Stimulated activated CD8-positive, alpha-beta memory T cell treated with anti-CD3 and anti-CD28 coated beads, Interleukin-12 subunit alpha, Interleukin-12 subunit beta, amount 100 ng/mL, for 4 hours (primary cell): Measurements from ENCODE around the gene FIGLA.
"Not testable (repeated sequence)": the region's sequence is repeated elsewhere in the genome, so short reads cannot be mapped to it uniquely, and the experiment has no call there.

Experiments
- DNase-seq: peaks from one replicate; pipeline ENCODE4 v3.0.0-alpha.2; 2020; ENCODE audit warnings: low read depth

The FIGLA gene

GRCh38 chr2:70743677-70744076, 46.8 kb downstream of the FIGLA start:
- DNase-seq: no peak

- no peak for DNase-seq
These were observed 47.4 kb downstream of the FIGLA start for GRCh38 chr2:70743068-70743467.

- not testable (repeated sequence) for DNase-seq
These were observed 51.0 kb downstream of the FIGLA start for GRCh38 chr2:70739492-70739891.

GRCh38 chr2:70738159-70738558, 52.3 kb downstream of the FIGLA start:
- DNase-seq: no peak

GRCh38 chr2:70735071-70735470, 55.4 kb downstream of the FIGLA start:
- no peak for DNase-seq

GRCh38 chr2:70733646-70734180, 56.7 kb downstream of the FIGLA start:
- DNase-seq: no peak

GRCh38 chr2:70732766-70733645, 57.4 kb downstream of the FIGLA start:
- no peak for DNase-seq

GRCh38 chr2:70730730-70731129, 59.7 kb downstream of the FIGLA start:
- no peak for DNase-seq

GRCh38 chr2:70729647-70730046, 60.8 kb downstream of the FIGLA start:
- DNase-seq: no peak

GRCh38 chr2:70728128-70728527, 62.3 kb downstream of the FIGLA start:
- no peak for DNase-seq
